22Rv1 (cell line): ENCODE measurements around the gene SLC11A1.

ENCODE experiments used
- CTCF ChIP-seq: fragments of 450-650 bp; IDR thresholded peaks from 2 replicates; pipeline ENCODE4 v1.5.1; 2017; ENCODE audit warnings: mild to moderate bottlenecking
- ZFX ChIP-seq: fragments of 450-650 bp; IDR thresholded peaks from 2 replicates; pipeline ENCODE4 v1.6.1; 2017; ENCODE audit warnings: antibody characterized with exemption, borderline replicate concordance

DNA sequence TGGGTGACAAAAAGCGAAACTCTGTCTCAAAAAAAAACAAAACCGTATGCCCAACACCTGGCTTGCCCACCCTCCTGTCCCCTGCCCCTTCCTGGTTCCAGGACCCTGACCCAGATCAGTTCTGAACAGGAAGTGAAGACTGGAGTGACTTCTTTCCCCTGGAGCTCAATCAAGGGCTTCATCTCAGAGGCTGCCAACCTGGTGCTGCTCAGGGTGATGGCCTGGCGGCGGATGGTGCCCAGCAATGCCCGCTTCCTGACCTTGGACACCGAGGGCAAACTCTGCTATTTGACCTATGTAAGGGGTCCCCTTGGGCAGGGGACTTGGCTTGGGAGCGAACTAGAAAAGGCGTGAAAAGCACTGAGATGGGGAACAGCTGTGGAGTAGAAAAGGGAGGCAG, 19.5 kb upstream of the SLC11A1 start:
- TF ChIP-seq CTCF: no peak
- TF ChIP-seq ZFX: no peak
